ENCODE data around the gene HAUS7.

Gene HAUS7

GRCh38 chrX:153499876-153500275, 29.5 kb upstream of the HAUS7 start:
- DNase-seq (ENCODE audit: low spot score) = no peak

GRCh38 chrX:153499341-153499740, 29.0 kb upstream of the HAUS7 start:
- DNase-seq (ENCODE audit: low spot score) = no peak

DNA sequence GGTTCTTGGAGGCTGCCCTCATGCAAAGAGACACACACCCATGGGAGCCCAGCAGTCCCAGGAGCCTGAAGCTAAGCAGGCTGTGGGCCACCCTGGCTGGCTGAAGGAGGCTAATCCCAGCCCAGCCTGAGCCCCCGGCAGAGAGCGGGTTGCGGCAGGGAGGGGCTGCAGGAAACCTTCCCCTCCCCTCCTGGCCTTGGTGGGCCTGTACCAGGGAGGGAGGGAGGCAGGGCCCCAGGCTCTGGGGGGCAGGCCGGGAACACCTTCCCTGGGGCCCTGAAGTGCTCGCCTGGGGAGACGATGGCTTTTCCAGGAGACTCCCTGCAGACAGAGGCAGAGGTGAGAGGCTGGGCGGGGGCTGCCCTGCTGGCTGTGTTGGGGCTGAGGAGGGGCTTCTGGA, 28.1 kb upstream of the HAUS7 start:
- DNase-seq (ENCODE audit: low spot score) = no peak

DNA sequence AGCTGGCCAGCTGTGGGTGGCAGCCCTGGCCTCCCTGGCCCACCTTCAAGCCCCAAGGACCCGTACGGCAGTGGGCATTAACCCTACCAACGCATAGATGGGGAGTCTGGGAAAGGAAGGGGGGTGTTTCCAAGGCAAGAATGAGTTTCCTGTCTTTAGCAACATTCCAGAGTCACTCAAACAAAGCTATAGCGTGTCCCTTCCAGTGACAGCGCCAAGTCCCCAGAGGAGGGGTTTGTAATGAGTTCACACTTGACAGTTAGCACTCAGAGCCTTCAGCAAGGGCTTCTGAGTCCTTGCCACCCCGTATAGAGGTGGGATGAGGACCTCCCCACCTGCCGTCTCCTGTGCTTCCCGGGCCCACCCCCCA, 26.2 kb upstream of the HAUS7 start:
- no peak for DNase-seq (ENCODE audit: low spot score)

- no peak for DNase-seq (ENCODE audit: low spot score)
Observed at GRCh38 chrX:153495903-153496589, 25.7 kb upstream of the HAUS7 start.

- no peak for DNase-seq (ENCODE audit: low spot score)
Observed at GRCh38 chrX:153495362-153495751, 25.0 kb upstream of the HAUS7 start.

GRCh38 chrX:153494541-153495361, 24.4 kb upstream of the HAUS7 start, which contains the start of gene BGN:
TSS of gene BGN (plus strand) at chrX:153494980. CDS start at chrX:153504632, 9,652 bp downstream.
- peak; percentile 68 for DNase-seq (ENCODE audit: low spot score)

DNA sequence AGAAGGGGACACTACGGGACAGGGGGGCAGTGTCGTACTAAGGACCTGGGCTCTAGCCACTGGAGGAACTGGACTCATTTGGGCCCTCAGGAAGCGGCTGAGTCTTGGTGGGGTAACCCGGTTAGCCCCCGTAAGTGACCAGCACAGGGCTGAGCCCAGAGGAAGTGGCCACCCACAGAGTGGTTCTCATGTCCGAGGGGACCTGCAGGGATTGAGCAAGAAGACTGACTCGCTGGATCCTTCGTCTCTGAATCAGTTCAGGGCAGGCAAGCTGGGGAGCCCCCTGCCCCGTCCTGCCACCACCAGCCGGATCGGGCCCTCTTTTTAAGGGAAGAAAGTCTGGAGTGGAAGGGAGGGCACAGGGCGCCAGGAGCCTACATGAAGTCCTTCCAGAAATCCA, 23.7 kb upstream of the HAUS7 start:
- no peak for DNase-seq (ENCODE audit: low spot score)

DNA sequence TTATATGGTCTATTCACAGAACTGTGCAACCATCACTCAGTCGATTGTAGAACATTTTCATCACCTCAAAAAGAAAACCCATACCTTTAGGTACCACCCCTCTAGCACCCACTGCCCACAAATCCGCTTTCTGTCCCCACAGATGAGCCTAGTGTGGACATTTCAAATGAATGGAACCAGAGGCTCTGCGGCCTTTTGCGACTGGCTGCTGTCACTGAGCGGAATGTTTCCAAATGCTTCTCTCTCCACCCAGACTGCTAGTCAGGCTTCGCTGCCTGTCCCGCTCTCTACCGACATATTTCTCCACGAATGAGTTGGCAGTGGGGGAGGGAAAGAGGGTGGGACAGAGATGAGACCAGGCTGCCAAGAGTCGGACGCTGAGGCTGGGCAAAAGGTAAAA, 22.7 kb upstream of the HAUS7 start:
- DNase-seq (ENCODE audit: low spot score) = no peak

- no peak for DNase-seq (ENCODE audit: low spot score)
Observed at GRCh38 chrX:153492543-153492942, 22.2 kb upstream of the HAUS7 start.

DNA sequence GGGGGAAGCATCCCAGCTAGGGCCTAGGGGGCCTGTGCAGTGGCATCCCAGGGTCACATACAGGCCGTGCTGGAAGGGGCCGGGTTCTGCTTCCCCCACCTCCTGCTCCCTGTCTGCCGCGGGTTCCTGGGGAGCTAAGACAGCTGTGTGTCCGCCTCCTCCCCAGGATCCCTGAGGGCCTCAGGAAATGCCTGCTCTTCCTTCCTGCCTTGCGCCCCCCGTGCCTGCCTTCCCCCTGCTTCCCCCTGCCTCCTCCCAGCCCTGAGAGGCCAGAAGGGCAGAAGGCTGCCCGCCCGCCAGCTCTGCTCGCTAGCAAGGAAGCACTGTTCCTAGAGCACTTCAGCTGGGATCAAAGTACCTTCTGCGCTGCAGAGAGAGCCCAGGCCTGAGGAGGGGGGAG, 21.5 kb upstream of the HAUS7 start:
- no peak for DNase-seq (ENCODE audit: low spot score)

- DNase-seq (ENCODE audit: low spot score) = no peak
Observed at GRCh38 chrX:153491351-153491914, 21.1 kb upstream of the HAUS7 start.

DNA sequence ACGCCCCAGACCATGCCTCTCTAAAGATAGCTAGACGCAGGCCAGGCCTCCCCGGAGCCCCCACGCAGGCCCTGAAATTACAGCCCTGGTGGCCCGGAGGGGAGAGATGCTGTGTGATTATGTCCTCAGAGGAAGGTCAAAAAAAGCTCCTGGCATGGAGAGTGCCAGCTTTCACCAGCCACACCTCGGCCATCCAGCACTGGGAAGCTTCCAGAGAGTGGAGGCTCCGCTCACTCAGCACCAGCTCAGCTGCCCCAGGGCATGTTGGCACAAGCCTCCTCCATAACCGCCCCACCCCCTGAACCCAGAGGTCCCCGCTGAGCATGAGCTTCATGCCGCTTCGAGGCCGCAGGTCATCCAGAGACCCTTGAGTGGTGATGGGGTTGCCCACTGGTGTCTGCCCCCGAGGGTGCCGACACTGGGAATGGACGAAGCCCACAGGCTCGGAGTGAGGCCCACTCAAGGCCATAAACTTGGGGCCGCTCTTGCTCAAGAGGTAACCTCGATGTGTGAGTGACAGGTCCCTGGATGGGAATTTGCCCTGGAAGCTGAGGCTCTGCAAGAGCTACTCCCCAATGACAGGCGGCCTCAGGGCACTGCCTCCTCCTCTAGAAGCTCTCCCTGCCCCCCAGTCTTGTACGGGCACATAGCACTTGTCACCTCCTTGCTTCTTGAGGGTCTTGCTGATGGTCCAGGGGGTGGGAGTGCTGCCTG, 20.0 kb upstream of the HAUS7 start:
- DNase-seq (ENCODE audit: low spot score) = no peak

DNA sequence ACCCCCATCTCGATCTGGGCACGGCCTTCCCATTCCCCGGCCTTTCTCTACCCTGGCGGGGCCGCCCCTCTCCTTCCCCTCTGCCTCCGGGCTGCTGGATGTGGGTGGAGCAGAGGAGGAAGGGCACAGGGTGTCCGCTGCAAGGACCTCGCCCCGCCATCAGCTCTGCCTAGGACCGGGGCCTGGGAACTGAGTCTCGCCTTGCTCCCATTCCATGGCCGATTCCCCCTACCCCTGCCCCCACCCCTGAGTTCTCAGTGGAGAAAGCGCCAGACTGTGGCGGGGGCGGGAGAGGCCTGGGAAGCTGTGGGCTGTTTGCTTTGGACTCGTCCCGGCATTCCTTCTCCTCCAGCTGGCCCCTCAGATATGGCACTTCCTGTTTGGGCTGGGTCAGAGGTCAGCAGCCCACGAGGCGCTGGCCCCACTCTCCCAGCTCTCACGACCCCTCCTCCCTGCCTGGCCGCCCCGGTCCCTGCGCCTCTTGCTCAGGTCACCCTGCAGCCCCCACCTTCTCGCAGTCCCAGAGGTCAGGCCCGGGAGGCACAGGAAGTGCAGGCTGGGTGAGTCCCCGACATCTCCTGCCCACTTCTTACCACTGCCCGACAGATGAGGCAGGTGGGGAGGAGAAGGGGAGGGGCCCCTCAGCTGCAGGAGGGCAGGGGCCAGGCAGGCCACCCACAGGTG, 18.0 kb upstream of the HAUS7 start:
- no peak for DNase-seq (ENCODE audit: low spot score)

DNA sequence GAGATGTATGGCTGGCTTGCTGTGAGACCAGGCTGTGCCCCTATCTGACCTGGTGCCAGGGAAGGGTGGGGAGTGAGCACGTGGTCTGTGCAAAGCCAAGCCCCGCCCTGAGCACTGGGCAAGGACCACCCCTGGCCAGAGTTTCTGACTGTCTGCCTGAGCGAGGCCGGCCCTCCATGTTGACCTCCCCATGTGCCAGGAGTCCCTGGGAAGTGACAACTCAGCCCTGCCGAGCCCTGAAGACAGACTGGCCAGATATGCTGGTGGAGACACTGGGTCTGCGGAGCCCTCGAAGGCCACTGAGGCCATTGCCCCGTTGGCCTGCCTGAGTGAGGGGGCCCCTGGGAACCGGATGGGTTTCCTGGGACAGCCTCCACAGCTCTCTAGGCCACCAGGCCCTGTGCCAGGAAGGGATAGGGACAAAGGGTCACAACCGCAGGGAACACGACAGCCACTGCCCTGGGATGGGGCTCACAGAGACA, 17.3 kb upstream of the HAUS7 start:
- no peak for DNase-seq (ENCODE audit: low spot score)

GRCh38 chrX:153486171-153486570, 15.8 kb upstream of the HAUS7 start:
- DNase-seq (ENCODE audit: low spot score) = no peak

GRCh38 chrX:153485396-153486080, 15.2 kb upstream of the HAUS7 start:
- no peak for DNase-seq (ENCODE audit: low spot score)

DNA sequence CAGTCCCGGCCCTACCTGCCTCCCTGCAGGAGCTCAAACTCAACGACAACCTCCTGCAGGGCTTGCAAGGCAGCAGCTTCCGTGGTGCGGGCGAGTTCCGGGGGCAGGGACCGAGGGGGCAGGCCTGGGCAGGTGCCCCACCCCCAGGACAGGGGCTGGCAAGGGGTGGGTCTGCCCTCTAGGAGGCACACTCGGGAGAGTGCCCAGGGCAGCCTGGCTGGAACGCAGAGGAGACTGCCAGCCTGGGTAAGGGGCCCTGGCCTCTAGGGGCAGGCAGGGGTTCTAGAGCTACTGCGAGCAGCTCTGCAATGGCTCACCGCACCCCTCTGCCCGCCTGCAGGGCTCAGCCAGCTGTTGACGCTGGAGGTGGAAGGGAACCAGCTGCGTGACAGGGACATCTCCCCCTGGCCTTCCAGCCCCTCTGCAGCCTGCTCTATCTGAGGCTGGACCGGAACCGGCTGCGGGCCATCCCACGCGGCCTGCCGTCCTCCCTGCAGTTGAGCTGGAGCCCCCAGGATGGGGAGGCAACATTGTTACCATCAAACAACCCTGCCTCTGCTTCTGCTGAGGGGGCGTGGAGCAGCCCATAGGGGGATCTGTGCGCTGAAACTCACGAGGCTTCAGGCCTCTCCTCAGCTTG, 12.1 kb upstream of the HAUS7 start:
- no peak for DNase-seq (ENCODE audit: low spot score)

GRCh38 chrX:153481043-153481442, 10.7 kb upstream of the HAUS7 start:
- DNase-seq (ENCODE audit: low spot score) = no peak

DNA sequence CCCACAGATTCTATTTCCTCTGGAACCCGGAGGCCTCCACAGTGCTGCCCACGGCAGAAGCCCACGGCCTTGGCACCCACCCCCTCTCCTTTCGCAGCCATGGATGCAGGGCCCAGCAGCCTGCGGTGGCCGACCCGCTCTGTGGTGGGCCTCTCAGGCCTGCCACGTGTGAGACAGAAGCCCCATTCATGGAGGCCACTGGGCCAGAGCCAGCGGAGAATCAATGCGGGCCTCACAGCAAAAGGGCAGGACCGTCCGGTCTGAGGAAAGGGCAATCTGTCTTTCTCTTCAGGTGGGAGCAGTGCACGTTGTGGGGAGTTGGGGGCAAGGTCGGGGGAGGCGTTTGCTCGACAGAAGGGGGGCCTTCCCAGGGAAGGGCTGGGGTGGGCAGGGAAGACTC, 8.4 kb upstream of the HAUS7 start:
- no peak for DNase-seq (ENCODE audit: low spot score)
